ENCODE results near the gene ANKS4B.
"Not testable (repeated sequence)": the region's sequence is repeated elsewhere in the genome, so short reads cannot be mapped to it uniquely, and the experiment has no call there.

The ANKS4B gene

DNA sequence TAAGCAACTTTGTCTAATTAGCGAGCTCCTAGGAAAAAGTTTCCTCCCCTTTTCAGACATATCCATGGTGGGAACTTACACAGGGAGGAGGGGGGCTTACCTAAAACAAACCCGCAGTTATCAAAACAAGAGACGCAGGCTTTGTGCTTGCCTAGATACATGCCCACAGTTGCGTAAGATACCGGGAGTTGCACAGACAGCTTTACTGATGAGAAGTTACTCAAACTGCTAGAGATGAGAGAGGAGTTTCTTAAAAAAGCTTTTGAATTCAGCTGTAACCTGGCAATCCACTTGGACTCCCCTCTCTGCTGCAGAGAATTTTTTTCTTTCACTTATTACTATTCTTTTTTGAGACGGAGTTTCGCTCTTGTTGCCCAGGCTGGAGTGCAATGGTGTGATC lies 15.3 kb upstream of the ANKS4B start:
- no peak for DNase-seq (ENCODE audit: low read depth in 2 of 3, low spot score in 2 of 3)

DNA sequence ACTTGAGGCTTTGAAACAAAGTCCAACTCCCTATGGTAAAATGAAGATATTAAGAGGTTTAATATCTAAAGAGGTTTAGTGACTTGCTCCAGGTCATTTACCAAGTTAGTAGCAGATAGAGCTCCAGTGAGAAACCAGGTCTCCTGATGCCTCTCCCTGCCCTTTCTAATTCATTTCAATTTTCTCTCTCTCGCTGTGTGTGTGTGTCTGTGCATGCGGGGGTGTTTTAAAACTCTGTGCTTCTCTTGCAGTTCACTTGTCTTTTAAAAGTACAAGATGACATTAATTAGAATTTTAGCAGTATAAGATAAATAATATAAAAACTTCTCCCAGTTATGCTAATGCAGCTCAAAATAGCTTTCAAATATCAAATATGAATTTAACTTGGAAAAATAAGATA lies 13.9 kb upstream of the ANKS4B start:
- no peak for DNase-seq (ENCODE audit: low read depth in 2 of 3, low spot score in 2 of 3)

DNA sequence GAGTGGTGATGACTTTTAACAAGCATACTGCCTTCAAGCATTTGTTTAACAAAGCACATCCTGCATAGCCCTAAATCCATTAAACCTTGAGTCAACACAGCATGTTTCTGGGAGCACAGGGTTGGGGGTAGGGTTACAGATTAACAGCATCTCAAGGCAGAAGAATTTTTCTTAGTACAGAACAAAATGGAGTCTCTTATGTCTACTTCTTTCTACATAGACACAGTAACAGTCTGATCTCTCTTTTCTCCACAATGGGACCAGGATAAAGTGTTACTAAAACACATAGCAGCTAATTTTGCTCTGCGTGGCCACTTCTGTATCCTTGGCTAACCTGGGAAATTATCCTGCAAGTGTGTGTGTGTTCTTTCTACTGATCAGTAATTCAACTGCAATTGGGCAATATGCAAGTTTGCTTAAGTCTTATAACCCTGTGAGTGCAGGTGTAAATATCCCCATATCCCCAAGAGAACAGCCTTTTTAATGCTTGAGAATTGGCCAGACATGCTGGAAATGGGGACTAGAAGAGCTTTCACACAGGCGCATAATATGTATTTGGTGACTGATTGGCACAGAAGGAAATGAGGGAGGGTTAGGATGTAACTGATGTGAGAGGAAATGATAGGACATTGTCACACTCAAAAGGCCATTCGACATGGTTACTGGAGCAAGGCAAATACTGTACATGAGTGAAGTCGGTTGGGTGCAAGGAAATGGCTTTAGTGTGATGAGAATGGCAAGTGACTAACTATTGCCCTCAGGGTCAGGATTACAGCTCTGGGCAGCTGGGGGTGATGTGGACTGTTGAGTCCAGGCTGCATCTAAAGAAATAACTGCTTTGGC lies 10.8 kb upstream of the ANKS4B start:
- no peak for DNase-seq (ENCODE audit: low read depth in 2 of 3, low spot score in 2 of 3)

DNA sequence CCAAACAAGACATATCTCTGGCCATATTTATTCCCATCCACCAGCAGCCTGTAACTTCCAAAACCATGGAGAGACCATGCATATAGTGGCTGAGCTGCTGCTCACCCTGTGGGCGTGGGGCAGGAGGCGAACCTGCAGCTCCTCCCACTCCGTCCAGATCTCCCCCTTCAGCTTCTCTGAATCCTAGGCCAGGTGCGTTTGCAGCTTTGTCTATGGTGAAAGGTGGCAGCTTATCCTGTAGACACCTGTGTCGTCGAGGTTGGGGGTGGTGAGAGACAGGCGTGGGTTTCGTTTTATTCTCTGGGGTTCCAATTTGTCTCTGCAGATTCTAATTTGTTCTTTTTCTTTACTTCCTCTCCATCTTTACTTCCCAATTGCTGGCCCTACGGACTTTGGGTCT lies 9.7 kb upstream of the ANKS4B start:
- DNase-seq (ENCODE audit: low read depth in 2 of 3, low spot score in 2 of 3) = no peak

DNA sequence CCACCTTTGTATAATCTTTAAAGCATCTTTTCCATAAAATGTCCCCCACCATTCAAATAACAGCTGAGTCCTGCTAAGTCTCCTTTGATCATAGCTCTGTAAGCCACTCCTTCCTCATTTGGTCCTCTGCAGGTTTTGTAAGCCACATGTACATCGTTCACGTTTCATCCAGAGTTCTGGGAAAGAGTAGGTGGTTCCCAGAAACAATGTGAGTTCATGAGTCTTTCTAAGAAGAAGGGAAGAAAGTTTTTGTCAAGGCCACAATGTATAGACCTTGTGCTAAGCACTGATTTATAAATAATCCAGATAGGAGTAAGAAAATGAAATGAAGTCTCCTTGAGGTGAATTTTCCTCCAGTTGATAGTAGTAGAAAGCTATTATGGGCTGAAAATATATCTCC lies 8.7 kb upstream of the ANKS4B start:
- DNase-seq (ENCODE audit: low read depth in 2 of 3, low spot score in 2 of 3) = no peak

DNA sequence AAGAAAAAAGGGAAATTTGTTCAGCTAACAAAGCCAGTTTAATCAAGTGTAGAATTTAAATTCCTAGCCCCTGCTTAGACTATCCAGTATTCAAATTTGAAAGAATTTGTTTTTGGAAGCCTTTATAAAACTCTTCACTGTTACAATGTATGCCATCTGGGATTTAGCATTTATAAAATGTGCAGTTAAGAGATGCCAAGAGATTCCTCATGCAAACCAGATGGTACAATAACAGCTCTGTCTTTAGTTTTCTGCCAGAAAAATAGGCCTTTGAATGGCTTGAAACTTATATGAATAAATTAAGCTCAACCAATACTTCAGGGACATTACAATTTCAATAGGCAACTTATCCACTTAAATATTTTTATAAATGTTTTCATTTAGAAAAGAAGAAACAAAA lies 6.8 kb upstream of the ANKS4B start:
- no peak for DNase-seq (ENCODE audit: low read depth in 2 of 3, low spot score in 2 of 3)

DNA sequence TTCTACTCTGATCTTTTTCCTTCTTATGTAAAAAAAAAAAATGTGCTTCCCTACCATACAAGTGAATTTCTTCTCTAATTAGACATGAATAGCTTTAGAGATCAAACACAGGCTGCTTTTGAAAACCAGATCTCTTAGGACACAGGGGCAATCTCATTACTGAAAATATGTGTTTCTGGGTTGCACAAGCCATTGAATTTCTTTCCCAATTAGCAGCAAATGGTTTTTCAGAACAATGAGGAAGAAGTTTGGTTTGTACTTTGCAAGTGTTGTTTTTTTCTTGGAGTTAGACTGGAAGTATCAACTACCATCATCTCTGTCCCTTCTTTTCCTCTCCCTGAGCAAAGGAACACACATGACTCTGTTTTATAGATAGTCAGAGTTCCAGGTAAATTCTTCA lies 5.6 kb upstream of the ANKS4B start:
- DNase-seq (ENCODE audit: low read depth in 2 of 3, low spot score in 2 of 3) = no peak

DNA sequence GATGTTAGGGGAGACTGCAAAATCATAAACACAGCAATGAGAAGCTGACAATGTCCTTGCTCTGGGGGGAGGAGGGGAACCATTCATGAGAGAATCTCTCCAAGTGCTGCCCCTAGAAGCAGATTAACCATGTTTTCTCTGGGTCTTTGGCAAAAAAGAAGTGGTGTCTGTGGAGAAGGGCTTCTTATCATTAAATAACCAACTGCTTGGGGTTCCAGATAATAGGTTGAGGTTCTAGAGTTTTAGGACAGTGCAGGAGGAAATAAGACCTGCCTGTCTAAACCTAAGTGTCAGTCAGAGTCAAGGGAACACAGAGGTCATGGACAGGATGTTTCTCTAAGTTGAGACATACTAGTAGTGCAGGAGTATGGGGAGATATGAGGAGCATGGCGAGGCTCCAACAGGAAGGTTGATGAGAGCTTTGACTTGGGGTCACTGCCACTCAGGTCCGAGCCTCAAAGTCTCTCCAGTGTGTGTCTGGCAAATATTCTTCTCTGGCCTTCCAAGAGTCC lies 5.1 kb upstream of the ANKS4B start:
- DNase-seq (ENCODE audit: low read depth in 2 of 3, low spot score in 2 of 3) = no peak

DNA sequence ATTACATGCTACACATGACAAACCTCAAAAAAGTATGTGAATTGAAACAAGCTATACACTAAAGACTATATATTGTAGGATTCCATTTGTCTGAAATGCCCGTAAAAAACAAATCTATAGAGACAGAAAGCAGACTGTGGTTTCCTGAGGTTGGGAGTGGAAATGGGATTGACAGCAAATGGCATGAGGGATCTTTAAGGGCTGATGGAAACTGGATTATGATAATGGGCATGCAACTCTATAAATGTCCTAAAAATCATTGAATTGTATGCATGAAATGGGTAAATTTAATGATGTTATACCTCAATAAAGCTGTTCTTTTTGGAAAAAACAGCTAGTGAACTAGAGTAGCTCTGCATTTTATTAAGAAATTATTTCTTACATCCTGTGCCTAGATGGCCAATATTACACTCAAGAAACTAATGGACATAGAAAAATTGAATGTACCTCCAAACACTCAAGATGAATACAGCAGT lies 416 bp upstream of the ANKS4B start:
- DNase-seq (ENCODE audit: low read depth in 2 of 3, low spot score in 2 of 3) = no peak

DNA sequence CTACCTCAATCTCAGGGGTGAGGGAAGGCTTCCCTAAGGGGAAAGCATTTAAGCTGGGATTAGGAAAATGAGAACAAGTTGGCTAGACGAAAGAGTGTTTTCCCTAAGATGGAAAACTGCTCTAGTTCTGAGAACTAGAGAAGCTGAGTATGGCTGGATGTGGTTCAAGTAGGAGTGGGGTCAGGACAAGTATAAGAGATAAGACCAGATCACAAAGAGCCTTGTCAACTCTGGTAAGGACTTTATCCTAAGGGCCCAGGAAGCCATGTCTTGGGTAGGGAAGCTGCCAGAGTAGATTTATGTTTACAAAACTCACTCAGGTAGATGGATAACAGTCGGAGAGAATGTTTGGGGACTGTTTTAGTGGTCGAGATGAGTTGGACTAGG lies 1.7 kb downstream of the ANKS4B start:
- no peak for DNase-seq (ENCODE audit: low read depth in 2 of 3, low spot score in 2 of 3)

DNA sequence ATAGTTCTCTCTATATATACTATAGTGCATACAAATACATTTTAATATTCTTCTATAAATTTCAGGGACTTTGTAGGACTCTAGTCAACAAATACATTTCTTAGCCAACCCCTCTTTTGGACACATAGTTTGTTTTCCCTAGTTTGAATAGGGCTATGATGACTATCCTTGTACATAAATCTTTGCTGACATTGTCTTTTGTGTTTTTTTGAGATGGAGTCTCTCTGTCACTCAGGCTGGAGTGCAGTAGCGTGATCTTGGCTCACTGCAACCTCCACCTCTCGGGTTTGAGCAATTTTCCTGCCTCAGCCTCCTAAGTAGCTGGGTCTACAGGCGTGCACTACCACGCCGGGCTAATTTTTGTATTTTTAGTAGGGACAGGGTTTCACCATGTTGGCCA lies 3.3 kb downstream of the ANKS4B start:
- no peak for DNase-seq (ENCODE audit: low read depth in 2 of 3, low spot score in 2 of 3)

DNA sequence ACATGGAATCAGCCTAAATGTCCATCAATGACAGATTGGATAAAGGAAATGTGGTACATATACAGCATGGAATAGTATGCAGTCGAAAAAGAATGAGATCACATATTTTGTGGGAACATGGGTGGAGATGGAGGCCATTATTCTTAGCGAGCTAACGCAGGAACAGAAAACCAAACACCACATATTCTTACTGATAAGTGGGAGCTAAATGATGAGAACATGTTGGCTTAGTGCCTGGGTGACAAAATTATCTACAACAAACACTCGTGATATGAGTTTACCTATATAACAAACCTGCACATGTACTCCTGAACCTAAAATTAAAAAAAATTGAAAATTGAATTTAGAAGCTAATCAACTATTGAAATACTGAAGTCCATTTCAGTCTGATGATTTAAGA lies 6.1 kb downstream of the ANKS4B start:
- no peak for DNase-seq (ENCODE audit: low read depth in 2 of 3, low spot score in 2 of 3)

DNA sequence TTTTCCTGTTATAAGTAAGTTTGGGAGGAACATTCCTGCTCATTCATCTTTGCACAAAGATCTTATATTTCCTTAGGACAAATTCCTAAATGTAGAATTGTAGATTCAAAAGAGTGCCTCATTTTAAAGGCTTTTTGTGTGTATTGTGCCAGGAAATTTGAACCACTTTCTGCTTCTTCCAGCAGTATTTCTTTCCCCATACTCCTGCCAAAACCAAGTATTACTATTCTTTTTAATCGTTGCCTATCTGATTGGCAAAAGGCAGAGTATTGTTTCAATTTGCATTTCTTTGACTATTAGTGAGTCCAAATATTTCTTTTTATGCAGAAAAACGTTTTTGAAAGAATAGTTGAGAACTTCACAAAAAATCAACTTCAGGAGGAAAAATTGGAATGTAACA lies 9.3 kb downstream of the ANKS4B start:
- no peak for DNase-seq (ENCODE audit: low read depth in 2 of 3, low spot score in 2 of 3)

DNA sequence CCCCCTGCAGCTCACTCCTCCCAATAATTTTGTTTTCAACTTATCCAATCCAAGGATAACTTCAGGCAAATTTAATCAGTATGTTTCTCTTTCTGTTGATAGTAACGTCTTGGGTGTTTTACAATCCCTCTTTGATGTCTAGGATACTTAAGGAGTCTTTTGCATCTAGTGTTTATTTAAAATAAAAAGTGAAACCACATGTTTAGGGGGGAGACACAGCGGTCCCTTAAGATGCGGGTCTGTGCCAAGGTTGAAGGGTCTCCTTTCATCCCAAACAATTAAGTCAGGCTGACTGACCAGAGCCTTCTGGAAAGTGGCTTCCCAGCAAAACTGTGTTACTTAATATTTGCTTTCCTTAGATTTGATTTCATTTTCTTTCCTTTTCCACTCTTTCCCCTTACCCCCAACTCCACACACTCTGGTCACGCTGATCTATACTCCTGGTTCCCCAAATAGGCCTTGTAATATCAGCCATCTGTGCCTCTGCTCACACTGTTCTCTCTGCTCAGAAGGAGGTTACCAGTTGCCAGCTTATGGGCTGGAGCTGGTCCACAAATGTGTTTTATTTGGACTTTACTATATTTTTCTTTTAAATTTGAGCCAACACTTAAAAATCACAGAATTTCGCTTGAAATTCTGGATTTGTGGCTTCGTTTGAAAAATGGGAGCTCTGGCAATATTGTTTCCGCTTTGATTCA lies 11.2 kb downstream of the ANKS4B start:
- no peak for DNase-seq (ENCODE audit: low read depth in 2 of 3, low spot score in 2 of 3)

DNA sequence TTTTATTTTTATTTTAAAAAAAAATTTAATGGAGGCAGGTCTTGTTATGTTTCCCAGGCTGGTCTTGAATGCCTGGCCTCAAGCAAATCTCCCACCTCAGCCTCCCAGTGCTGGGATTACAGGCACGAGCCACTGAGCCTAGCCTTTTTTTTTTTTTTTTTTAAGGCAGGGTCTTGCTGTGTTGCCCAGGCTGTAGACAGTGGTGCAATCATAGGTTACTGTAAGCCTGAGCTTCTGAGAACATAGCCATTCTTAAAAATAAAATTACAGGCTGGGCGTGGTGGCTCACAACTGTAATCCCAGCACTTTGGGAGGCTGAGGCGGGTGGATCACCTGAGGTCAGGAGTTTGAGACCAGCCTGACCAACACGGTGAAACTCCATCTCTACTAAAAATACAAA lies 14.7 kb downstream of the ANKS4B start:
- DNase-seq (ENCODE audit: low read depth in 2 of 3, low spot score in 2 of 3) = not testable (repeated sequence)

DNA sequence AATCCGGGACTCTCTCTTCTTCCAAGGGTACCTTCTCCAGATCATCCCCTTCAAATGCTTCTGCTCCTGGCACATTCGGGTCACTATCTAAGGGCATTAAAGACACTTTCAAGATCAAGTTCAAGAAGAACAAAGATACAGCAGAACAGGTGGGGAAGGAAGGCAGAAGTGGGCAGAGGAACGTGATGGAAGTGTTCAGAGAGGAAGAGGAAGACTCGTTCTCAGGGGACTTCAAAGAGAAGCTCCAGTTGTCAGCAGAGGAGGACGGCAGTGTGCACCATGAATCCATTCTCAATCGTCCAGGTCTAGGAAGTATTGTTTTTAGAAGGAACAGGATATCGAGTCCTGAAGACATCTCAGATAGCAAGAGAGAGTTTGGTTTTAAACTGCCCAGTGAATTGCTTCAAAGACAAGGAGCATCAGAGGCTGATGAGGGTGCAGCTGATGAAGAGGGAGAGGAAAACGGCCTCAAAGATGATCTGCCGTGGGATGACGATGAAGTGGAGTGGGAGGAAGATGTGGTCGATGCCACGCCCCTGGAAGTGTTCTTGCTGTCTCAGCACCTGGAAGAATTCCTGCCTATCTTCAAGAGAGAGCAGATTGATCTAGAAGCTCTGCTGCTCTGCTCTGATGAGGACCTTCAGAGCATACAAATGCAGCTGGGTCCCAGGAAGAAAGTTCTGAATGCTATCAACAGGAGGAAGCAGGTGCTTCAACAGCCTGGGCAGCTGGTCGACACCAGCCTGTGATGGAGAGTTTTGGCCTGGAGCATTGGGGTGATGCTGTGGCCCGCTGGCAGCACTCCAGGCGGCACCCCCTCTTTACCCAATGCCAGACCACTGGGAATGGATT lies 16.8 kb downstream of the ANKS4B start:
- DNase-seq (ENCODE audit: low read depth in 2 of 3, low spot score in 2 of 3) = no peak

DNA sequence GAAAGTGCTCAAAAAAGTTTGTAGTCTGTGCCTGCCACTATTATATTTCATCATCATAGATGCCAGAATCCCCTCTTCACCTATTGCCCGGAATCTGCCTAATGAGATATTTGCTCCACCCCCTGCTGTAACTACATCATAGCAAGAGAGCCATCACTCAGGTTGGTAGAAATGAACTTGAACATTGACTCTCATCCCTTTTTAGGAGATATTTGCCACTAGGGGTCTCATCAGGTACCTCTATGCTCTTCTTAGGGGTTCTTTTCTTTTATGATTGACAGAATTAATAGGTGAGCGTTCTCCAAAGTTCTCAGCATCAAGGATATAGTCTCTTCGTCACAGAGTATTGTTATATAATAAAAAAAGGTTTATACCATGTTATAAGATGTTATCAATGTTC lies 20.0 kb downstream of the ANKS4B start:
- no peak for DNase-seq (ENCODE audit: low read depth in 2 of 3, low spot score in 2 of 3)

DNA sequence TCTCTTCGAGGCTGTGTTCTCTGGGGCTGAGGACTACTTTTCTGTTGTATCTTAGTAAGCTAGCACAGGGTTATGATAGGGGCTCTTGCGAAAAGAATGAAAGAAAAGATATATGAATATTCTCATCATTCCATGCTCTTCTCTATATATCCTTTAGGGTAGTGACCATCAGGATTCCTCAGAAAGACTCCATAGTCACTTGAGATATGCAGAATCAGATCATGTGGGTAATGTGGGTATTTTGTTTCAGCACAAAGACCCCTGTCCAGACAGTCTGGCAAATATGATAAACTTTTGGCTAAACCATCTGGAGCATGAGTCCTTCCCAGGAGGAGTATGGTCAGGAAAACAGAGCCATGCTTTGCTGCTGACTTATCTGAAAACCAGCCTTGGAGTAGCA lies 23.1 kb downstream of the ANKS4B start:
- no peak for DNase-seq (ENCODE audit: low read depth in 2 of 3, low spot score in 2 of 3)

DNA sequence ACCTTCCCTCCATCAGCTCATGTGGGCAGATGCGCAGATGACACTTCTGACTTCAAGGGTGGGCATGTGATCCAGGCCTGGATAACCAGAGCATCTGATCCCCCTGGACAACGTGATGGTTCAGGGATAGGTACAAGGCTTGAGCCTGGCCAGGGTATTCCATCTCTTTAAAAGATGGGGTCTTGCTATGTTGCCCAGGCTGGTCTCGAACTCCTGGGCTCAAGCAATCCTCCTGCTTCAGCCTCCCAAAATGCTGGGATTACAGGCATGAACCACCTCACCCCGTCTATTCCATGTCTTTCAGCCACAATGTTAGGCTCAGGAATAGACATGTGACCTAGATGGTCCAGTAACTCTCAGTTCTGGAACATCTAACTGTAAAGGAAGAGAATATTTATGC lies 23.8 kb downstream of the ANKS4B start:
- DNase-seq (ENCODE audit: low read depth in 2 of 3, low spot score in 2 of 3) = no peak

DNA sequence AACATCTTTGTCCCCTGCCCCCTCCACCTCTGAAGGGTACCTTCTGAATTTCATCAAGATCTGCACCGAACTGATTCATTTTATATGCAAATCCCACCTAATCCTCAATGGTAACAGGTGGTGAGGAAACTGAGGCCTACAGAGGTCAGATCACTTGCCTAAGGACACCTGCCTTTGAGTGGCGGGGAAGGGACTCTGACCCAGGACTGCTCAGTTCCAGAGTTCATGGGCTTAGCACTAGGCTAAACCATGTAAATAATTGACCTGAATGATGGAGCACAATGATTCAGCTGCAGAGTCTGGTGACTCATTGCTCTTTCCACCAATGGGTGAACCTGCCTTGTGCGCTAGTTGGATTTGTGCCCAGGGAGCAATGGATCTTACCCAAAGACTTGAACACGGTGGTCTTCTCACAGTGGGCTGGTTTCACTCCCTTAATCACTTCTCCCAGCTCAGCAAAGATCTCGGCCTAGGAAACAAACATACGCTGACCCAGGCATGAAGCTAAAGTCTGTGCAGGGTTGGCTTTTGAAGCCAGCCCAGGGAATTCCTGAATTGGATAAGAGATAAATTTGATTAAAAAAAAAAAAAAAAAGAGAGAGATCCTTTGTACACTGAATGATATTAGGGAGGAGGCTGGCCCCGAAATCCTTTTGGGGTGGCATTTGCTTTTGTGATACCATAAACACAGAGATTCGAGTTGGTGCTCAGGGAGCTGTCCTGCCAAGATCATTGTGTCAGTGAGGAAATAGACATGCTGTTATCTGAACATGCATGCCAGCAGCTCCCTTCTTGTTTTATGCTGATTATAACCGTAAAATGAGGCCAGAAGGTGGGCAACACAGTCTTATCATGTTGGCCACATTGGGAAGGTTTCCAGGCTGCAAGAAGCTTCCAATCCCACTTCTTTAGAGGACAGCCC lies 27.6 kb downstream of the ANKS4B start:
- DNase-seq (ENCODE audit: low read depth in 2 of 3, low spot score in 2 of 3) = no peak

Measured in activated CD8-positive, alpha-beta memory T cell treated with anti-CD3 and anti-CD28 coated beads for 48 hours (primary cell).